ENCODE results near the gene PIGR.

Gene PIGR

GRCh38 chr1:206909161-206909882 lies 36.9 kb downstream of the PIGR start:
- peak; percentile 72 for DNase-seq

- no peak for DNase-seq
Observed at GRCh38 chr1:206908038-206908437, 38.2 kb downstream of the PIGR start.

- no peak for DNase-seq
Observed at GRCh38 chr1:206907304-206907991, 38.8 kb downstream of the PIGR start.

DNA sequence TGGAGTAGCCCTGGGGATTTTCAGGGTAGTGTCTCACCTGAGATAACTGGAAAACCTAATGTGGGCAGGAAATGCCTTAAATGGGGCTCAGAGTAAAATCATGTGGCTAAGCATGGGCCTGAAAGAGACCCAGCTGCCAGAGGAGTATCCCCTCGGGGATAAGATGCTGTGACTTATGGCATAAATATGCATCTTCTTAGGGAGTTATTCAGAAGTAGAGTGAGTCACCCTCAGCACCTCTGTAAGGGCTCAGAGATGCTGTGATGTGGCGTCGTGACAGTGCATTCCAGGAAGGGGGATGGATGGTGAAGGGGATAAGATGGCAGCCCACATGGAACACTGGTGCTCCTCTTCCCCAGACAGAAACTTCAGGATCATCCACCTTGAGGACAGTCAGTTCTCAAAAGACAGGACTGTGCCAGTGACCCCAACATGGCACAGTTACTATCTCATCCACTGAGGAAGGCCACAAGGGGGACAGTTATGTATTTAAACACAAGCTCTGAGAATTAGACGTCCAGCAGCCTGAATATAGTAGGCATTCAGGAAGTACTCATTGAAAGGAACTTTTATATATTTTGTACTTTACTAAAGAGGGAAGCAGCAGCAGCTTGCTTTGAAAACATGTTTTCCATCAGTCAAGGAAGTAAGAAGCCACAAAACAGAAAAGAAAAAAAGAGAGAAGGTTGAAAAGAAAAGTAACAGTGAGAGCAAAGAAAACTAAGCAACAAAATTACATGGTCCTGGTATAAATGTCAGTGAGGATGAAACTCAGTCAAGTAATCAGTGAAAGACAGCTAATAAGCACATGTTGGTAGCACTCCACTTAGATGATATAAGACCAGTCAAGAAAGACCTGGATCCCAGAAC lies 40.7 kb downstream of the PIGR start:
- no peak for DNase-seq

DNA sequence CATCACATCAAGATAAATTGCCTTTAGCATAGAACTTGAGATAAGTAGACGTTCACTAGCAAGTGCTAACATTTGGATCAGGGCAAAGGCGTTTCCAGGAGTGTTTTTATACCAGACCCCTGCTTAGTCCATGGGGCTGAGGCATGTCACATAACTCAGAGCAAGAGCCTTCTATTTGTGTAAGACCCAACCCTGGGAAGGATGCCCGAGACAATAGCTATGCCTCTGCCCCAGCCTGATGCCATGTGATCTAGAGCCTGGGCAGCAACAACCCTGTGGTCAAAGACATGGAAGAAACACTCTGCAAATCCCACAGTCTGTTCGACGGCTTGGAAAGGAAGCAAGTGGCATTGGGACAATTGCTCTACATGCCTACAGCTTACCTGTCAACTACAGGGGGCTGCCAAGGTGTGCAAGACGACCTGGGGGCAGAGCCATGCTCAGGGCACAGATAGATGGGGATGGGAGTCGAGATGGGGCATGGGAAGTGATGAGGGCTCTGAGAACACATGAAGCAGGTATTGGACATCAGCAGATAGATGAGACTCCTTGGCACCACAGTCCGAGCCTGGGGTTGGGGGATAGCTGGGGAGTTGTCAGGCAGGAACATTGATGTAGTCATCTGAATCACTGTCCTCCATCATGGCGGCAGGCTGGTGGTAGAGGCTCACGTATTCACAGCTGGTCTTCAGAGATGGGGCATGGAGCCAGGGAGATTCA lies 41.7 kb downstream of the PIGR start:
- DNase-seq = no peak

DNA sequence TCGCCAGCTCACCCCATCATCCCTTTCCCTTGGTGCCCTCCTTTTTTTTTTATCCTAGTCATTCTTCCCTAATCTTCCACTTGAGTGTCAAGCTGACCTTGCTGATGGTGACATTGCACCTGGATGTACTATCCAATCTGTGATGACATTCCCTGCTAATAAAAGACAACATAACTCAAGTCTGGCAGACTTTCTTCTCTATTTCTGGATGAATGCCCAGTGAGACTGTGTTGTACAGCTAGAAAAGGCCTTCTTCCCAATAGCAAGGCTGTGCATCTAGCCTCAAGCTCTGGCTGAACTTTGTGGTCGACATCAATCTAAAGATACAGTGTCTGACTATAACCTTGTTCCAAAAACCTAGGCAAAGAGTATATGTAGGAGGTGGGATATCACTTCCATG lies 42.6 kb downstream of the PIGR start:
- DNase-seq = no peak

DNA sequence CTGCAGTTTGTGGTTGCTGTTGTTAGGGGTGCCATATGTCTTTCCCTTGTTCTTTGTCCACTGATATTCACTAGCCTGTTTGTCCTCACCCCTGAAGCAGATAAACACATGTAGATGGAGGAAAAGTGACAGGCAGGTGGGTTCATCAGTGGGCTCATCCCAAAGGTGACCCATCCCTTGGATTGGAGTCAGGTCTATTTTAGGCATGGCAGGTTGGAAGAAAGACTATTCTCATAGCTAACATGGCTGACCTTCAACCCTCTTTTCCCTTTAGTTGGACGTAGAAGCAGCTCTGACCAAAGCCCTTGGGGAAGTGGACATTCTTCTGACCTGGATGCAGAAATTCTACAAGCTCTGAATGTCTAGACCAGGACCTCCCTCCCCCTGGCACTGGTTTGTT lies 43.6 kb downstream of the PIGR start:
- no peak for DNase-seq

DNA sequence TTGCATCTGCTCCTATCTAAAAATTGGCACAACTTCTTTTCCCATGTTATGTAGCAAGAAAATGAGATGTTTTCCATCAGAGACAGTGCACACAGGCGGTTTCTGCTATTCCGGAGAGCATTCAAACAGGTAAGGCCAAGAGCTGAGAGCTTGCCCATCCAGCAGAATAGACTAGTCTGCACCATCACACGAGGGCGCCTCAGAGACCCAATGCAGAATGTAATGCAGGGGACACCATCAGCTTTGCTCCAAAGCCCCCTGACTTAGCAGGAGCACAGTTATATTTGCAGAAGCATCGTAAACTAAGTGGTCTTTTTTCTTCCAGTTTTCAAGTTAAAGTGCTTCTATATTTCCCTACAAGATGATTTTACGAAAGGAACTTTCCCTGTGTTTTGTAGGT lies 44.3 kb downstream of the PIGR start:
- no peak for DNase-seq

- no peak for DNase-seq
Observed at GRCh38 chr1:206900149-206900548, 46.1 kb downstream of the PIGR start.

DNA sequence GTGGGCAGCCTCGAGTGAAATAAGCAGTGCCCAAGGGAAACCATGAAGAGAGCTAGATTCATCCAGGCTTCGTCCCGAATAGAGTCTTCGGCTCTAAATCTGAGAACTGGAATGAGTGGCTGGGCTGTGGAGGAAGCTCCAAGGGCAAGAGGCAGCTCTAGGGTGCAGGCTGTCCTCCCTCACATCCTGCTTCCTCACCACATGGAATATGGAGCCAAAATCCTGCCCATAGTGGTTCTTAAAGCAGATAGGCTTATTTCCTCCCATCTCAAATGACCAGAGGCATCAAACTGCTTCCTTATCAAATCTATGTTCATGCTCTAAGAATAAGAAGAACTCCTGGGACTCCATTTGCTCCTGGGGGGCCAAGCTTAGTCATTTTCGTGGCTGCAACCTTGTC lies 46.5 kb downstream of the PIGR start:
- DNase-seq = no peak

DNA sequence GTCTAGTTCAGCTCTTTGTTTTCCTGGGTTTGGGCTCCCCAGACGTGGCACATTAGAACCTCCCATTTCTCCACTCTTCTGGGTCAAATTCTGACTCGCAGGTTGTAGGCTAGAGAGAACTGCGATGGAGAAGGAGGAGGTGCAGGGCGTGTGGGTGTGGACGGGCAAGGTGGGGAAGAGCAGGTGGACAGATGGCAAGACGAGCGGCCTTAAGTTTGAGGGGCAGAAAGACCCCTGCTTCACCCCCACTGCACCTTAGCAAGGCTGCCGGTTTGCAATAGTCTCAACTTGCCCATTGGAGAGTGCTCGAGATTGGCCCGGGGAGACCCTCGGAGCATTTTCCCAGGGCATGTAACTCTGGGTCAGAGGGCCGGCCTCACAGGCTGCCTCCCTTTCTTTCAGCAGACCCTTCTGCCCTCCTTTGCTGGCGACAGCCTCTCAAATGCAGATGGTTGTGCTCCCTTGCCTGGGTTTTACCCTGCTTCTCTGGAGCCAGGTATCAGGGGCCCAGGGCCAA lies 47.3 kb downstream of the PIGR start:
- DNase-seq = no peak

GRCh38 chr1:206898089-206898914 lies 48.0 kb downstream of the PIGR start:
- no peak for DNase-seq

DNA sequence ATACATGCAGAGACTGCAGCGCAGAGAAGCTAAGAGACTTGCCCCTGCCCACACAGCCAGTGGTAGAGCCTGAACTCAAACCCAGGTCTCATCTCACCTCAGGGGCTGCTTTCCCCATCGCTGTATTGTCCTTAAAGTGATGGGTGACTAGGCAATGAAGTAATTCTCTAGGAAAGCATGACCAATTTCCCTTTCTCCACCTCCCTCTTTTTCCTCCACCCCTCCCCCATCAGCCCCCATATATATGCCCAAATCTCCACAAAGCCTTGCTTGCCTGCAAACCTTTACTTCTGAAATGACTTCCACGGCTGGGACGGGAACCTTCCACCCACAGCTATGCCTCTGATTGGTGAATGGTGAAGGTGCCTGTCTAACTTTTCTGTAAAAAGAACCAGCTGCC lies 49.1 kb downstream of the PIGR start, which contains the start of gene IL24:
Gene IL24, plus strand, starts transcription at position 269 of the 400 bp plus-strand sequence. CDS start 390 bp downstream, outside the sequence.
- DNase-seq = no peak

DNA sequence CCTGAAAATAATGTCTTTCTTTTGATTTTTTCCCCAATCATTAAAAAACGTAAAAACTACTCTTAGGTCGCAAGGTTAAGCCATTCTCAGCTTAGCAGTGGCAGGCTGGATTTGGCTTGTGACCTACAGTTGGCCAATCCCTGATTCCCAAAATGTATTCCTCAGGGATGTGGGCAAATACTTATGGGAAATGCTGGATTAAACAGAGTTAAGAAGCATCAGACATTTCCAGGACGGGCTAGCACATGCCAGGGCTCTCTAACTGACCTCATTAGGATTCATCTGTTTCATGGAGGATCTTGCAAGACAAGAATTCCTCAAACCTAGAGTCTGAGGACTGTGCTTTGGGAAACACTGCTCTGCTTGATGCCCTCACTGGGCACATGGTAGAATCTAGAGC lies 50.0 kb downstream of the PIGR start:
- no peak for DNase-seq

DNA sequence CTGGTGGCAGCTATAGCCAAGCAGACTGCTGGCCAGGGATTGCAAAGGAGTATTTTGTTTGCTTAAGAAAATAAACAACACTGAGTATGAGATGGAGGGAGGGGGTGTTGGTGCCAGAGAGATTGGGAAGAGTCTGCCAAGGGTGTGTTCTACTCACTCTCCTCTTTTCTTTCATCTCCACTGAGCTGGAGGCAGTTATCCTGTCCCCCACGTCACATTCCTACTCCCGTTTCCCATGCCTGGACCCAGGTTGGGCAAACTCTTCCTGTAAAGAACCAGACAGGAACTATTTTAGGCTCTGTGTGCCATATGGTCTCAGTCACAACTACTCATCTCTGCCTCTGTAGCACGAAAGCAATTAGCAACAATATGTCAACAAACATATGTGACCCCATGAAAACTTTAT lies 50.4 kb downstream of the PIGR start:
- DNase-seq = no peak

DNA sequence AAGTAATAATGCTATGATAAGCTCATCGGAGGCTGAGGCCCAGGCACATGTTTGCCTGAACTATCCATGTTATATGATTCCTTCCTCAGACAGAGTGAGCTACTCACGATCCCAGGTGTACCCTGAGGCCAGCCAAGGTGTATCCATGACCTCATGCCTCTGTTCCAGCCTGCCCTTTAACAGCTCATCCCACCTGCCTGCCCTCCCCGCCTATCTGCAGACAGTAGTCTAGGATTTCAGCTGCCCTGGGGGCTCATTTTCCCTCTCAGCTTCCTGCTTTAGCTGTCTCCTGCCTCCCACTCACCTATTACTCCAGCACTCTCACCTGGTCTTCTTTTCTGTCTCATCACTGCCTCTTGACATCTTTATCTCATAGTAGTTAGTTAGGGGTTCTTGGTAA lies 50.9 kb downstream of the PIGR start:
- DNase-seq = no peak

- DNase-seq = no peak
Observed at GRCh38 chr1:206893380-206893779, 52.9 kb downstream of the PIGR start.

- DNase-seq = no peak
Observed at GRCh38 chr1:206892351-206892984, 53.8 kb downstream of the PIGR start.

DNA sequence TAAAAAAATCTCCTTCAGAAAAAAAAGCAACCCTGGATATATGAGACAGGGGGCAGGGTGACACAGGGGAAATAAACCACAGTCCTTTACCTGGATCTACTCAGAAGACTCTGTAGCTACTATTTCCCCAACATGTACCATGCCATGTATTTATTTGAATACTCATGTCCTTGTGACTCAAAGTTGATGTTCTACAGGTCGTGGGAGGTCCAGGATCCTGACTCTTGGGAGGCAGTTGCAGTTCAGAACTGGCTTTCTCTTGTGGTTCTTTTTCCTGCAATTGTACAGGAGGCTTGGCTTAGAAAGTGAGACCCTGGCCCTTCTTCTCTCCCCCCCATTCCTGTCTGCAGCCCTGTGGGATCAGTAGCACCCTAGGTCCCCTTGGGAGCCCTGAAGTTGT lies 54.9 kb downstream of the PIGR start:
- DNase-seq = no peak

DNA sequence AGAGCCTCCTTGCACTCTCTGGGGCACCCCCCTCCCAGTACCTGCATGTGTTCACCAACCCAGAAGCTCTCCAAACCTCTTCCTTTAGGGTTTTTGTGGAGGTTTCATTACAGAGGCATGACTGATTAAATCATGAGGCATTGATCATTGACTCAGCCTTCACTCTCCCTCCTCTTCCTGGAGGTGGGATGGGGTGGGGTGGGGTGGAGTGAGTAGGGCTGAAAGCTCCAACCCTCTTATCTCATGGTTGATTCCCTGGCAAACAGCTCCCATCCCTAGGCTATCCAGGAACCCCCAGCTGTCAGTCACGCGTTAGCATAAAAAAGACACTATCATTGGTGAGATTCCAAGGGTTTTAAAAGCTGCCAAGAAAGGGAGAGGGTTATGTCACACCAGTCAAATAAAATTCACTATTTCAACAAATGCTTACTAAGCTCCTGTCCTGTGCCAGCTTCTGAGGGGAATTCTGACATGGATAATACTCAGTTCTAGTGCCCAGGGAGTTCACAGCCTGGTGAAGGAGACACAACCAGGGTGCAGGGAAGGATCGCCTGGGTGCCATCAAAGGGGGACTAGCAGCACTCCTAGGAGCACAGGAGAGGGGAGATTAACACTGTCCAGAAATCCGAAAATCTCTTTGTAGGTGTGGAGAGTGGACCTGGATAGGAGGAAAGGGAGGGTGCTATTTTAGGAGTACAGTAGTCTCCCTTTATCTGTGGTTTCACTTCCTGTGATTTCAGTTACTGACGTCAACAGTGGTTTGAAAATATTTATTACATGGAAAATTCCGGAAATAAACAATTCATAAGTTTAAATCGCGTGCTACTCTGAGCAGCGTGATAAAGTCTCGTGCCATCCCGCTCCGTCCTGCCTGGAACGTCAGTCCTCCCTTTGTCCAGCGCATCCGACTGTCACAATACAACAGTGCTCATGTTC lies 55.9 kb downstream of the PIGR start:
- no peak for DNase-seq
